Keratinocyte (primary cell): ENCODE results near the gene VPREB1. TPM values are rescaled to one million over a fixed set of nuclear protein-coding genes. Genes with fewer than 3 reads are reported as not detected.

Source experiments
- DNase-seq: peaks from one replicate; pipeline ENCODE4 v3.0.0-alpha.2; 2011; ENCODE audit warnings: low read depth, missing footprints, low spot score
- FAIRE-seq: peaks from 2 replicates; lab custom pipeline; 2011; peaks lifted over from hg19 to GRCh38; lab: Jason Lieb, UNC
- H2AFZ ChIP-seq: 2 replicates; pipeline ENCODE4 v1.6.0; 2012; ENCODE audit warnings: low read length, control low read depth, inconsistent platforms; ENCODE audit not compliant: control insufficient read depth
- H3K27ac ChIP-seq: 2 replicates; pipeline ENCODE4 v1.5.1; 2011; ENCODE audit warnings: low read length; ENCODE audit not compliant: control insufficient read depth, insufficient read depth
- H3K27me3 ChIP-seq: 3 replicates; pipeline ENCODE4 v1.6.0; 2011; ENCODE audit warnings: low read length; ENCODE audit not compliant: control insufficient read depth, insufficient read depth; ENCODE audit errors: extremely low read depth
- H3K36me3 ChIP-seq, 2 experiments: 2 replicates in 1 of 2; 3 replicates in 1 of 2; pipeline ENCODE4 v1.5.1; 2011; ENCODE audit warnings: low read length in 2 of 2, mild to moderate bottlenecking in 1 of 2; ENCODE audit not compliant: control insufficient read depth in 2 of 2, insufficient read depth in 2 of 2; ENCODE audit errors: extremely low read depth in 1 of 2
- H3K4me1 ChIP-seq: 3 replicates; pipeline ENCODE4 v1.5.1; 2011; ENCODE audit warnings: low read length; ENCODE audit not compliant: control insufficient read depth, insufficient read depth; ENCODE audit errors: extremely low read depth
- H3K4me2 ChIP-seq: 3 replicates; pipeline ENCODE4 v1.6.0; 2011; ENCODE audit warnings: low read depth, low read length; ENCODE audit not compliant: control insufficient read depth, insufficient read depth; ENCODE audit errors: extremely low read depth
- H3K4me3 ChIP-seq, 3 experiments: fragments of 200-600 bp in 1 of 3; sonication (generic) in 1 of 3; 2 replicates in 2 of 3; 3 replicates in 1 of 3; pipeline ENCODE4 v1.5.1; 2011 to 2016; ENCODE audit warnings: low read length in 3 of 3, mild to moderate bottlenecking in 3 of 3, control low read depth in 2 of 3, inconsistent platforms in 1 of 3, low read depth in 1 of 3, mixed read lengths in 1 of 3, mixed run types in 1 of 3, moderate library complexity in 1 of 3; ENCODE audit not compliant: control insufficient read depth in 2 of 3, insufficient read depth in 2 of 3; ENCODE audit errors: extremely low read depth in 1 of 3
- H3K79me2 ChIP-seq: 2 replicates; pipeline ENCODE4 v1.6.0; 2012; ENCODE audit warnings: low read length; ENCODE audit not compliant: control insufficient read depth, insufficient read depth
- H3K9ac ChIP-seq: 3 replicates; pipeline ENCODE4 v1.6.0; 2011; ENCODE audit warnings: low read length; ENCODE audit not compliant: control insufficient read depth, insufficient read depth; ENCODE audit errors: extremely low read depth
- H3K9me1 ChIP-seq: 3 replicates; pipeline ENCODE4 v1.6.0; 2011; ENCODE audit warnings: low read length; ENCODE audit not compliant: control insufficient read depth, insufficient read depth; ENCODE audit errors: extremely low read depth
- H3K9me3 ChIP-seq: 2 replicates; pipeline ENCODE4 v1.5.1; 2012; ENCODE audit warnings: low read depth, low read length; ENCODE audit not compliant: control insufficient read depth
- H4K20me1 ChIP-seq: 3 replicates; pipeline ENCODE4 v1.6.0; 2011; ENCODE audit warnings: low read length; ENCODE audit not compliant: control insufficient read depth, insufficient read depth; ENCODE audit errors: extremely low read depth
- CTCF ChIP-seq, 3 experiments: IDR thresholded peaks in 1 of 3; conservative IDR thresholded peaks in 1 of 3; optimal IDR thresholded peaks in 1 of 3; 2 replicates in 2 of 3; 3 replicates in 1 of 3; pipeline versions ENCODE3 to v1.5.1; 2011; ENCODE audit warnings: low read length in 3 of 3, mild to moderate bottlenecking in 3 of 3, moderate library complexity in 2 of 3, control low read depth in 1 of 3, inconsistent platforms in 1 of 3; ENCODE audit not compliant: insufficient read depth in 2 of 3; ENCODE audit errors: extremely low read depth in 1 of 3
- EZH2 ChIP-seq: IDR thresholded peaks from one replicate; pipeline ENCODE4 v1.6.1; 2012; ENCODE audit warnings: inconsistent platforms, mild to moderate bottlenecking, low read length, moderate library complexity
- dilution Hi-C: fragments of 300-500 bp; cut with MboI; formaldehyde crosslinking; loops from one replicate; pipeline ENCODE4 v1.7.0; 2020; ENCODE audit warnings: low sequenced_read_pairs; ENCODE audit not compliant: extremely low pct_ligation_motif_present
- polyA plus RNA-seq, 5 experiments: library from polyadenylated mRNA; depleted of rRNA in 3 of 5; stranded (reverse) in 3 of 5; stranded (forward) in 1 of 5; unstranded in 1 of 5; fragments of >200 nt; gene quantifications; 1 replicate in 1 of 5; 2 replicates in 3 of 5; 3 replicates in 1 of 5; pipeline versions ENCODE4 v1.2.1 to v1.2.3, GENCODE V29; 2011 to 2012; ENCODE audit warnings: missing spikeins in 2 of 5, low read depth in 1 of 5, low replicate concordance in 1 of 5

The VPREB1 gene
- polyA plus RNA-seq, 1 donor (not counting 4 experiments of a cell fraction or from before 2014, with no cell fraction given) = not detected

GRCh38 chr22:22230438-22230837 is 14.1 kb upstream of the VPREB1 start:
- TF ChIP-seq EZH2 = no peak
- TF ChIP-seq CTCF (optimal IDR thresholded peaks at IDR 0.05 in 1 of 3, IDR thresholded peaks at IDR 0.05 in 1 of 3, conservative IDR thresholded peaks at IDR 0.05 in 1 of 3; ENCODE audit: extremely low read depth in 1 of 3, insufficient read depth in 2 of 3, low read length in 3 of 3) = no peak
- dilution Hi-C loops = no loop called here
- DNase-seq = no peak

GRCh38 chr22:22233081-22233480 is 11.5 kb upstream of the VPREB1 start:
- dilution Hi-C loops = no loop called here
- Histone ChIP-seq H3K4me2 (no peak overlapping the region), H3K27me3 (no peaks in the 10 kb centered on the region), H2AFZ (no peak overlapping the region), H3K9me1 (no peaks in the 10 kb centered on the region), H4K20me1 (no peaks in the 10 kb centered on the region), H3K9ac (no peak overlapping the region), H3K9me3 (no peaks in the 10 kb centered on the region), H3K79me2 (no peaks in the 10 kb centered on the region), H3K4me3 (no peak overlapping the region), H3K36me3 (no peaks in the 10 kb centered on the region), H3K4me1 (peaks cover 4% of the 10 kb centered on the region), H3K27ac (no peak overlapping the region)
- TF ChIP-seq CTCF (optimal IDR thresholded peaks at IDR 0.05 in 1 of 3, IDR thresholded peaks at IDR 0.05 in 1 of 3, conservative IDR thresholded peaks at IDR 0.05 in 1 of 3; ENCODE audit: extremely low read depth in 1 of 3, insufficient read depth in 2 of 3, low read length in 3 of 3) (no peak), EZH2 (no peak)
- FAIRE-seq = no peak
- no peak for DNase-seq

More at GRCh38 chr22:22230438-22230837, 14.1 kb upstream of the VPREB1 start:
- no peak overlapping the region for H3K9ac ChIP-seq
- no peaks in the 10 kb centered on the region for H3K27me3 ChIP-seq
- H3K36me3 ChIP-seq = no peaks in the 10 kb centered on the region
- no peak overlapping the region for H3K4me3 ChIP-seq
- peaks cover 2% of the 10 kb centered on the region for H3K4me1 ChIP-seq
- H3K79me2 ChIP-seq = no peaks in the 10 kb centered on the region
- no peak overlapping the region for H3K4me2 ChIP-seq
- no peak for FAIRE-seq
- no peaks in the 10 kb centered on the region for H4K20me1 ChIP-seq
- no peaks in the 10 kb centered on the region for H3K9me1 ChIP-seq
- no peaks in the 10 kb centered on the region for H3K9me3 ChIP-seq
- H3K27ac ChIP-seq = no peak overlapping the region
- H2AFZ ChIP-seq = no peak overlapping the region
